Liver (tissue), 3 donors: ENCODE measurements around the gene CX3CR1.

ENCODE experiments used
- JUND ChIP-seq, 2 donors: IDR thresholded peaks; 2 replicates each; pipeline ENCODE4 v1.6.1; 2016; ENCODE audit warnings: antibody characterized with exemption in 2 of 2
- TAF1 ChIP-seq: conservative IDR thresholded peaks from 2 replicates; pipeline ENCODE4 v1.6.1; 2016; ENCODE audit warnings: antibody characterized with exemption, mild to moderate bottlenecking
- YY1 ChIP-seq: IDR thresholded peaks from 2 replicates; pipeline ENCODE4 v1.6.1; 2016; ENCODE audit warnings: antibody characterized with exemption, mild to moderate bottlenecking
- TF ChIP-seq, protein P1 (sequence below): IDR thresholded peaks from 2 replicates; pipeline ENCODE4 v1.6.1; 2016; ENCODE audit warnings: antibody characterized with exemption
- TF ChIP-seq, protein P2 (sequence below): IDR thresholded peaks from 2 replicates; pipeline ENCODE4 v1.6.1; 2016; ENCODE audit warnings: antibody characterized with exemption
- TF ChIP-seq, protein P3 (sequence below): fragments of 150-350 bp; IDR thresholded peaks from 2 replicates; pipeline ENCODE4 v1.5.1; 2017; ENCODE audit warnings: improper control_type of control experiment, low read depth, low read length; ENCODE audit not compliant: missing input control
- donor health status: healthy.
- donor health status: healthy.

DNA sequence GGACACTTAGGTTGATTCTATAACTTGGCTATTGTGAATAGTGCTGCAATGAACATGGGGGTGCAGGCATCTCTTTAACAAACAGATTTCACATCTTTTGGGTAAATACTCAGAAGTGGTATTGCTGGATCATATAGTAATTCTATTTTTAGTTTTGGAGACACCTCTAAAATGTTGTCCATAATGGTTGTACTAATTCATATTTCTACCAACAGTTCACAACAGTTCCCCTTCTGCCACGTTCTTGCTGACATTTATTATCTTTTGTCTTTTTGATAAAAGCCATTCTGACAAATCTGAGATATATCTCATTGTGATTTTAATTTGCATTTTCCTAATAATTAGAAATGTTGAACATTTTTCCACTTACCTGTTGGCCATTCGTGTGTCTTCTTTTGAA lies 19.5 kb downstream of the CX3CR1 start:
- TF ChIP-seq, protein P1, sequence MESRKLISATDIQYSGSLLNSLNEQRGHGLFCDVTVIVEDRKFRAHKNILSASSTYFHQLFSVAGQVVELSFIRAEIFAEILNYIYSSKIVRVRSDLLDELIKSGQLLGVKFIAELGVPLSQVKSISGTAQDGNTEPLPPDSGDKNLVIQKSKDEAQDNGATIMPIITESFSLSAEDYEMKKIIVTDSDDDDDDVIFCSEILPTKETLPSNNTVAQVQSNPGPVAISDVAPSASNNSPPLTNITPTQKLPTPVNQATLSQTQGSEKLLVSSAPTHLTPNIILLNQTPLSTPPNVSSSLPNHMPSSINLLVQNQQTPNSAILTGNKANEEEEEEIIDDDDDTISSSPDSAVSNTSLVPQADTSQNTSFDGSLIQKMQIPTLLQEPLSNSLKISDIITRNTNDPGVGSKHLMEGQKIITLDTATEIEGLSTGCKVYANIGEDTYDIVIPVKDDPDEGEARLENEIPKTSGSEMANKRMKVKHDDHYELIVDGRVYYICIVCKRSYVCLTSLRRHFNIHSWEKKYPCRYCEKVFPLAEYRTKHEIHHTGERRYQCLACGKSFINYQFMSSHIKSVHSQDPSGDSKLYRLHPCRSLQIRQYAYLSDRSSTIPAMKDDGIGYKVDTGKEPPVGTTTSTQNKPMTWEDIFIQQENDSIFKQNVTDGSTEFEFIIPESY: no peak
- TF ChIP-seq, protein P2, sequence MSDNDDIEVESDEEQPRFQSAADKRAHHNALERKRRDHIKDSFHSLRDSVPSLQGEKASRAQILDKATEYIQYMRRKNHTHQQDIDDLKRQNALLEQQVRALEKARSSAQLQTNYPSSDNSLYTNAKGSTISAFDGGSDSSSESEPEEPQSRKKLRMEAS: no peak
- TF ChIP-seq TAF1 (no peak), JUND (IDR thresholded peaks at IDR 0.05) (no peak), YY1 (no peak)
- TF ChIP-seq, protein P3, sequence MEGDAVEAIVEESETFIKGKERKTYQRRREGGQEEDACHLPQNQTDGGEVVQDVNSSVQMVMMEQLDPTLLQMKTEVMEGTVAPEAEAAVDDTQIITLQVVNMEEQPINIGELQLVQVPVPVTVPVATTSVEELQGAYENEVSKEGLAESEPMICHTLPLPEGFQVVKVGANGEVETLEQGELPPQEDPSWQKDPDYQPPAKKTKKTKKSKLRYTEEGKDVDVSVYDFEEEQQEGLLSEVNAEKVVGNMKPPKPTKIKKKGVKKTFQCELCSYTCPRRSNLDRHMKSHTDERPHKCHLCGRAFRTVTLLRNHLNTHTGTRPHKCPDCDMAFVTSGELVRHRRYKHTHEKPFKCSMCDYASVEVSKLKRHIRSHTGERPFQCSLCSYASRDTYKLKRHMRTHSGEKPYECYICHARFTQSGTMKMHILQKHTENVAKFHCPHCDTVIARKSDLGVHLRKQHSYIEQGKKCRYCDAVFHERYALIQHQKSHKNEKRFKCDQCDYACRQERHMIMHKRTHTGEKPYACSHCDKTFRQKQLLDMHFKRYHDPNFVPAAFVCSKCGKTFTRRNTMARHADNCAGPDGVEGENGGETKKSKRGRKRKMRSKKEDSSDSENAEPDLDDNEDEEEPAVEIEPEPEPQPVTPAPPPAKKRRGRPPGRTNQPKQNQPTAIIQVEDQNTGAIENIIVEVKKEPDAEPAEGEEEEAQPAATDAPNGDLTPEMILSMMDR: no peak
